ENCODE data around the gene JPH2. TPM values are rescaled to one million over a fixed set of nuclear protein-coding genes. Genes with fewer than 3 reads are reported as not detected.

Gene JPH2
- total RNA-seq, 2 experiments from 2014 or later = not detected

GRCh38 chr20:44200371-44200770 is 13.4 kb upstream of the JPH2 start:
- no peak for TF ChIP-seq CTCF (IDR thresholded peaks at IDR 0.05)
- Histone ChIP-seq H3K4me3 (ENCODE audit: low read length) (no peak overlapping the region), H3K9me3 (ENCODE audit: control insufficient read depth in 1 of 2, insufficient read depth in 1 of 2, low read length in 2 of 2) (no peaks in the 10 kb centered on the region), H3K4me1 (ENCODE audit: insufficient read depth, low read length) (no peaks in the 10 kb centered on the region), H3K36me3 (ENCODE audit: insufficient read depth, low read length) (peaks cover 81% of the 10 kb centered on the region), H3K27me3 (ENCODE audit: control insufficient read depth in 1 of 2, insufficient read depth in 2 of 2, low read length in 2 of 2) (no peaks in the 10 kb centered on the region), H3K27ac (ENCODE audit: low read depth in 1 of 2, low read length in 2 of 2) (no peak overlapping the region)
- no peaks in the 10 kb centered on the region for H3K9me3 Mint-ChIP-seq
- H3K4me3 Mint-ChIP-seq = no peak overlapping the region
- H3K27me3 Mint-ChIP-seq = no peaks in the 10 kb centered on the region
- no peak for DNase-seq
- intact Hi-C loops (cut with DNase I, micrococcal nuclease) = no loop called here
- peaks cover 32% of the 10 kb centered on the region for H3K4me1 Mint-ChIP-seq (ENCODE audit: low read depth)
- H3K27ac Mint-ChIP-seq = no peak overlapping the region
- H3K36me3 Mint-ChIP-seq (ENCODE audit: low read depth) = peaks cover 96% of the 10 kb centered on the region
- no peak for ATAC-seq (ENCODE audit: poor library complexity)
- ChIA-PET POLR2A (no interaction called here), CTCF (no interaction called here)

- no peak for TF ChIP-seq CTCF (IDR thresholded peaks at IDR 0.05)
- Histone ChIP-seq H3K9me3 (ENCODE audit: control insufficient read depth in 1 of 2, insufficient read depth in 1 of 2, low read length in 2 of 2) (no peaks in the 10 kb centered on the region), H3K4me1 (ENCODE audit: insufficient read depth, low read length) (no peaks in the 10 kb centered on the region), H3K27ac (ENCODE audit: low read depth in 1 of 2, low read length in 2 of 2) (no peak overlapping the region), H3K36me3 (ENCODE audit: insufficient read depth, low read length) (peaks cover 76% of the 10 kb centered on the region), H3K27me3 (ENCODE audit: control insufficient read depth in 1 of 2, insufficient read depth in 2 of 2, low read length in 2 of 2) (no peaks in the 10 kb centered on the region), H3K4me3 (ENCODE audit: low read length) (no peak overlapping the region)
- H3K4me3 Mint-ChIP-seq = no peak overlapping the region
- no peak for DNase-seq
- peaks cover 91% of the 10 kb centered on the region for H3K36me3 Mint-ChIP-seq (ENCODE audit: low read depth)
- CTCF ChIA-PET = no interaction called here
- intact Hi-C loops (cut with DNase I, micrococcal nuclease) = no loop called here
- no peaks in the 10 kb centered on the region for H3K9me3 Mint-ChIP-seq
- H3K4me1 Mint-ChIP-seq (ENCODE audit: low read depth) = peaks cover 32% of the 10 kb centered on the region
- ATAC-seq (ENCODE audit: poor library complexity) = no peak
- H3K27ac Mint-ChIP-seq = no peak overlapping the region
- POLR2A ChIA-PET = no interaction called here
- no peaks in the 10 kb centered on the region for H3K27me3 Mint-ChIP-seq
These were observed 12.9 kb upstream of the JPH2 start for GRCh38 chr20:44199877-44200276.

GRCh38 chr20:44198872-44199271 is 11.9 kb upstream of the JPH2 start:
- Mint-ChIP-seq H3K27me3 (no peaks in the 10 kb centered on the region), H3K9me3 (no peaks in the 10 kb centered on the region), H3K4me3 (no peak overlapping the region), H3K36me3 (ENCODE audit: low read depth) (peaks cover 81% of the 10 kb centered on the region), H3K4me1 (ENCODE audit: low read depth) (peaks cover 26% of the 10 kb centered on the region), H3K27ac (no peak overlapping the region)
- ChIA-PET POLR2A (no interaction called here), CTCF (no interaction called here)
- intact Hi-C loops (cut with DNase I, micrococcal nuclease) = no loop called here
- Histone ChIP-seq H3K9me3 (ENCODE audit: control insufficient read depth in 1 of 2, insufficient read depth in 1 of 2, low read length in 2 of 2) (no peaks in the 10 kb centered on the region), H3K4me3 (ENCODE audit: low read length) (no peak overlapping the region), H3K27ac (ENCODE audit: low read depth in 1 of 2, low read length in 2 of 2) (no peak overlapping the region), H3K36me3 (ENCODE audit: insufficient read depth, low read length) (peaks cover 69% of the 10 kb centered on the region), H3K27me3 (ENCODE audit: control insufficient read depth in 1 of 2, insufficient read depth in 2 of 2, low read length in 2 of 2) (no peaks in the 10 kb centered on the region), H3K4me1 (ENCODE audit: insufficient read depth, low read length) (no peaks in the 10 kb centered on the region)
- no peak for TF ChIP-seq CTCF (IDR thresholded peaks at IDR 0.05)
- no peak for ATAC-seq (ENCODE audit: poor library complexity)
- peak in 1 of 14 experiments; percentile 29 for DNase-seq

All from CD4-positive, alpha-beta T cell (primary cell).